ENCODE results near the gene NEBL.

The NEBL gene

GRCh38 chr10:20778008-20778757, 118.9 kb downstream of the NEBL start:
- no peak for DNase-seq (ENCODE audit: low spot score)

- DNase-seq (ENCODE audit: low spot score): no peak
Observed at GRCh38 chr10:20776384-20777118, 120.6 kb downstream of the NEBL start.

- no peak for DNase-seq (ENCODE audit: low spot score)
Observed at GRCh38 chr10:20771051-20771450, 126.1 kb downstream of the NEBL start.

GRCh38 chr10:20769481-20769880, 127.6 kb downstream of the NEBL start:
- no peak for DNase-seq (ENCODE audit: low spot score)

GRCh38 chr10:20768843-20769242, 128.3 kb downstream of the NEBL start:
- DNase-seq (ENCODE audit: low spot score): no peak

GRCh38 chr10:20767028-20767427, 130.1 kb downstream of the NEBL start:
- no peak for DNase-seq (ENCODE audit: low spot score)

GRCh38 chr10:20765066-20765465, 132.0 kb downstream of the NEBL start:
- DNase-seq (ENCODE audit: low spot score): no peak

GRCh38 chr10:20760460-20760859, 136.7 kb downstream of the NEBL start:
- no peak for DNase-seq (ENCODE audit: low spot score)

- DNase-seq (ENCODE audit: low spot score): no peak
Observed at GRCh38 chr10:20748551-20748950, 148.6 kb downstream of the NEBL start.

- DNase-seq (ENCODE audit: low spot score): no peak
Observed at GRCh38 chr10:20747782-20748181, 149.3 kb downstream of the NEBL start.

GRCh38 chr10:20746856-20747255, 150.3 kb downstream of the NEBL start:
- no peak for DNase-seq (ENCODE audit: low spot score)

- DNase-seq (ENCODE audit: low spot score): no peak
Observed at GRCh38 chr10:20745556-20746375, 151.3 kb downstream of the NEBL start.

GRCh38 chr10:20744821-20745220, 152.3 kb downstream of the NEBL start:
- no peak for DNase-seq (ENCODE audit: low spot score)

GRCh38 chr10:20743942-20744341, 153.2 kb downstream of the NEBL start:
- no peak for DNase-seq (ENCODE audit: low spot score)

GRCh38 chr10:20742737-20743541, 154.2 kb downstream of the NEBL start:
- no peak for DNase-seq (ENCODE audit: low spot score)

GRCh38 chr10:20740120-20740519, 157.0 kb downstream of the NEBL start:
- DNase-seq (ENCODE audit: low spot score): no peak

- no peak for DNase-seq (ENCODE audit: low spot score)
Observed at GRCh38 chr10:20737107-20737506, 160.0 kb downstream of the NEBL start.
